Immature natural killer cell (primary cell): Measurements from ENCODE around the gene MED12L. TPM values are rescaled to one million over a fixed set of nuclear protein-coding genes. Genes with fewer than 3 reads are reported as not detected.
A peak's percentile ranks its signal among the peaks of the same experiment; 100 is the strongest.

Source experiments
- DNase-seq, 3 donors: peaks; one replicate each; pipeline ENCODE4 v3.0.0; 2022; ENCODE audit warnings: mixed read lengths in 1 of 3
- H3K27ac Mint-ChIP-seq, 6 donors: one replicate each; pipeline ENCODE4 v1.8.0; 2020; ENCODE audit warnings: mixed read lengths in 6 of 6, mild to moderate bottlenecking in 5 of 6, inconsistent platforms in 4 of 6, moderate library complexity in 3 of 6
- H3K27me3 Mint-ChIP-seq, 3 donors: one replicate each; pipeline ENCODE4 v1.8.0; 2020 to 2021; ENCODE audit warnings: low read depth in 3 of 3, mild to moderate bottlenecking in 3 of 3, mixed read lengths in 3 of 3, moderate library complexity in 3 of 3, inconsistent platforms in 1 of 3
- H3K36me3 Mint-ChIP-seq, 3 donors: one replicate each; pipeline ENCODE4 v1.8.0; 2020; ENCODE audit warnings: mixed read lengths in 3 of 3, inconsistent platforms in 2 of 3, mild to moderate bottlenecking in 2 of 3
- H3K4me1 Mint-ChIP-seq, 2 donors: one replicate each; pipeline ENCODE4 v1.8.0; 2020; ENCODE audit warnings: inconsistent platforms in 2 of 2, mild to moderate bottlenecking in 2 of 2, mixed read lengths in 2 of 2, moderate library complexity in 1 of 2
- H3K4me3 Mint-ChIP-seq, 5 donors: one replicate each; pipeline ENCODE4 v1.8.0; 2020; ENCODE audit warnings: mild to moderate bottlenecking in 5 of 5, mixed read lengths in 5 of 5, inconsistent platforms in 3 of 5, moderate library complexity in 3 of 5
- H3K9me3 Mint-ChIP-seq, 6 donors: one replicate each; pipeline ENCODE4 v1.8.0; 2020; ENCODE audit warnings: mild to moderate bottlenecking in 6 of 6, mixed read lengths in 6 of 6, inconsistent platforms in 4 of 6, moderate library complexity in 3 of 6
- polyA plus RNA-seq, 3 donors: library from polyadenylated mRNA; unstranded; fragments of 300-500 nt; fragmentation: Illumina TruSeq; gene quantifications; one replicate each; pipeline ENCODE4 v1.2.3, GENCODE V29; 2021

MED12L gene
- polyA plus RNA-seq, 3 donors from 2014 or later: 0.18 TPM; not detected in 2

GRCh38 chr3:151183265-151183671 is 97.8 kb downstream of the MED12L start:
- no peaks in the 10 kb centered on the region for H3K9me3 Mint-ChIP-seq
- H3K4me3 Mint-ChIP-seq: peak overlapping the region; percentile 16 to 61 (median 21)
- H3K27ac Mint-ChIP-seq: peak overlapping the region; percentile 2 to 81 (median 46)
- H3K4me1 Mint-ChIP-seq: peaks cover 12 to 14% of the 10 kb centered on the region in 2 donors
- no peaks in the 10 kb centered on the region for H3K36me3 Mint-ChIP-seq
- H3K27me3 Mint-ChIP-seq: no peaks in the 10 kb centered on the region
- no peak for DNase-seq

GRCh38 chr3:151191095-151191494 is 105.6 kb downstream of the MED12L start:
- H3K27me3 Mint-ChIP-seq: peaks cover 0 to 5% (median 3%) of the 10 kb centered on the region in 3 donors
- no peaks in the 10 kb centered on the region for H3K4me1 Mint-ChIP-seq
- no peak for DNase-seq
- H3K36me3 Mint-ChIP-seq: peaks cover 0 to 8% (median 3%) of the 10 kb centered on the region in 3 donors
- no peak overlapping the region for H3K4me3 Mint-ChIP-seq
- H3K27ac Mint-ChIP-seq: no peak overlapping the region
- no peaks in the 10 kb centered on the region for H3K9me3 Mint-ChIP-seq

- no peak for DNase-seq
- Mint-ChIP-seq H3K27ac (no peak overlapping the region), H3K27me3 (peaks cover 0 to 5% (median 3%) of the 10 kb centered on the region in 3 donors), H3K4me3 (no peak overlapping the region), H3K36me3 (peaks cover 0 to 8% (median 3%) of the 10 kb centered on the region in 3 donors), H3K9me3 (no peaks in the 10 kb centered on the region), H3K4me1 (no peaks in the 10 kb centered on the region)
These were observed 107.1 kb downstream of the MED12L start for GRCh38 chr3:151192545-151192944.

- Mint-ChIP-seq H3K9me3 (no peaks in the 10 kb centered on the region), H3K27ac (no peak overlapping the region), H3K4me3 (no peak overlapping the region), H3K36me3 (peaks cover 3 to 11% (median 4%) of the 10 kb centered on the region in 3 donors), H3K4me1 (peaks cover 23 to 25% of the 10 kb centered on the region in 2 donors), H3K27me3 (peaks cover 0 to 2% (median 2%) of the 10 kb centered on the region in 3 donors)
- no peak for DNase-seq
These were observed 110.4 kb downstream of the MED12L start for GRCh38 chr3:151195826-151196225.

DNA sequence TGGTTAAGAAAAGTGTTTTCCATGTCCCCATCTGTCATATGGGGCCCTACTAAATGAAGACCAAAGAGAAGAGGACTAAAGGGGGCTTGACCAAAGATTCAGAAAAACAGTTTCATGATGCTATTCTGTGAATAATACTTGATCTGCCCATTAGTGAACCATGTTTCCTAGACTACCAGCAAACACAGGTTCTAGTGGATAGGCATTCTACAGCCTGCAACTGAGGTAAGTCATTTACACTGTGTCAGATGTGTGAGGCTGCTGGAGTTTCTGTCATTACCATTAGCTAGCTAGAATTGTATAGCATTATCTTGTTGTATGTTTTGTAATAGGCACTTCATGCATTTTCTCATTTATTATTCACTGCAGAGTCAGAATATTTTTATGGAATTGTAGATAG is 111.0 kb downstream of the MED12L start:
- Mint-ChIP-seq H3K27me3 (peaks cover 0 to 5% (median 2%) of the 10 kb centered on the region in 3 donors), H3K4me3 (no peak overlapping the region)

DNA sequence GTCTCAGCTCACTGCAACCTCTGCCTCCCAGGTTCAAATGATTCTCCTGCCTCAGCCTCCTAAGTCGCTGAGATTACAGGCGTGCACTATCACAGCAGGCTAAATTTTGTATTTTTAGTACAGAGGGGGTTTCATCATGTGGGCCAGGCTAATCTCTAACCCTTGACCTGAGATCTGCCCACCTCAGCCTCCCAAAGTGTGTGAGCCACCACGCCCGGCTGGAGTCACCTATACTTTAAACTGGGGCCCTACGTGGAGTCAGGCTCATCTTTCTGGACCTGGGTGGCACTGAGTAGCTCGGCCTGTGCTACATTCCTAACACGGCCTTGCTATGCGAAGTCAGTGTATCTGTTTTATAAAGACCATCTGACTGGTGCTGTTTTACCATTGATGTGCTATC is 111.8 kb downstream of the MED12L start:
- Mint-ChIP-seq H3K27me3 (peaks cover 0 to 5% (median 3%) of the 10 kb centered on the region in 3 donors), H3K36me3 (peaks cover 3 to 11% (median 4%) of the 10 kb centered on the region in 3 donors), H3K9me3 (no peaks in the 10 kb centered on the region), H3K4me1 (peaks cover 35 to 37% of the 10 kb centered on the region in 2 donors), H3K27ac (no peak overlapping the region), H3K4me3 (no peak overlapping the region)
- DNase-seq: no peak

More for the DNA sequence above, 111.0 kb downstream of the MED12L start:
- no peak for DNase-seq
- Mint-ChIP-seq H3K4me1 (peaks cover 29 to 31% of the 10 kb centered on the region in 2 donors), H3K27ac (no peak overlapping the region), H3K9me3 (no peaks in the 10 kb centered on the region), H3K36me3 (peaks cover 3 to 11% (median 4%) of the 10 kb centered on the region in 3 donors)

DNA sequence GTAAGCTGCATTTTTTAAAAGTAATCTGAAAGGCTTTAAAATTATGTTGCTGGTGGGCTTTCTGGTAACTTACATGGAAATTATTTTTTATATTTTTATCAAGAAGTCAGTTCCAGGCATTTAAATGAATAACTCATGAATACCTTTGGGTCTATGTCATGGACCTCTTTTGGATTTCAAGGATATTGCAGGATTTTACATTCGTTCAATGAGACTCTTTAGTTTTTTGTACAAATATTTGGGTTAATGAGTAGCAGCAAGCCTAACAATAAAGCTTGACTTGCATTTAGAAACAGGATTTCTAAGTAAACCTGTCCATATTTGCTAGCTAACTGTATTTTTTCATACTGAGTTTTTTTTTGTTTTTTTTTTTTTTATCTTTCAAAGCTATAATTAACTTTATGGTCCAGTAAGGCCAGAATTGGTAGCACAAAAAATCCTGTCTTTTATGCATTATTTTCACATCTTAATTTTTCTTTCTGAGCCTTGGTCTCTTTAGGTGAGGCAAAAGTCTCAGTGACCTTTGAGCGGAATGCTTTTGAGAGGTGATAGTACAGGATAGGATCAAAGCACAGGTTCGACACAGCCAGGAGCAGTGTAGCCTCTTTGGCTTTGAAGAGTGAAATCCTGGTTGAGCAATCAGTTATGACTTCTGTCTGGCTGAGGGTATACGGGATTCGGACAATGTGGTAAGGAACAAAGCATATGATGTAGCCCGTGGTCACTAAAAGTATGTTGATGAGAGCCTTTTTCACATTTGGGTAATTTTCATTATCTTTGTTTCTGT is 112.7 kb downstream of the MED12L start:
- H3K4me1 Mint-ChIP-seq: peaks cover 43 to 46% of the 10 kb centered on the region in 2 donors
- no peak overlapping the region for H3K4me3 Mint-ChIP-seq
- no peak for DNase-seq
- H3K27ac Mint-ChIP-seq: no peak overlapping the region
- peaks cover 0 to 8% (median 5%) of the 10 kb centered on the region in 3 donors for H3K27me3 Mint-ChIP-seq
- peaks cover 3 to 11% (median 4%) of the 10 kb centered on the region in 3 donors for H3K36me3 Mint-ChIP-seq
- no peaks in the 10 kb centered on the region for H3K9me3 Mint-ChIP-seq

DNA sequence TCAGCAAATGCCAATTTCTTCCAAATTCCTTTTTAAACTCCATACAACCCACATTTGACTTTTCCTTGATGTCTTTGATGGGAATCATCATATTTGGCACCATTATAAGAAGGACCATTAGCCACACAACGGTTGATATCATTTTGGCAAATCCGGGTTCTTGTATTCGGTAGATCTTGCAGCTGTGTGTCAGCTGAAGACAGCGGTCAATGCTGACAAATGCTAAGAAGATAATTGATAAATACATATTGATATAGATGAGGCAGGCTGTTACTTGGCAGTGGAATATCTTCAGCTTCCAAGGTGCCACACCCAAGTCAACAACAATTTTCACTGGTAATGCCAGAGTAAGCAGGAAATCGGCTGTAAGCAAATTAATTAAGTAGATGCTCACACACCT is 113.4 kb downstream of the MED12L start:
- Mint-ChIP-seq H3K9me3 (no peaks in the 10 kb centered on the region), H3K36me3 (peaks cover 3 to 8% (median 4%) of the 10 kb centered on the region in 3 donors), H3K27me3 (peaks cover 0 to 8% (median 5%) of the 10 kb centered on the region in 3 donors), H3K4me3 (peak overlapping the region in 1 of 5 donors; percentile 77), H3K4me1 (peaks cover 48 to 53% of the 10 kb centered on the region in 2 donors), H3K27ac (peak overlapping the region in 4 of 6 donors; percentile 3 to 98 (median 50))
- no peak for DNase-seq

GRCh38 chr3:151199554-151200438 is 114.3 kb downstream of the MED12L start:
- peaks cover 57 to 62% of the 10 kb centered on the region in 2 donors for H3K4me1 Mint-ChIP-seq
- H3K27me3 Mint-ChIP-seq: peaks cover 0 to 8% (median 5%) of the 10 kb centered on the region in 3 donors
- H3K9me3 Mint-ChIP-seq: no peaks in the 10 kb centered on the region
- H3K36me3 Mint-ChIP-seq: peaks cover 0 to 8% (median 3%) of the 10 kb centered on the region in 3 donors
- peak overlapping the region; percentile 35 to 77 (median 74) for H3K4me3 Mint-ChIP-seq
- peak overlapping the region; percentile 77 to 98 (median 88) for H3K27ac Mint-ChIP-seq
- no peak for DNase-seq

DNA sequence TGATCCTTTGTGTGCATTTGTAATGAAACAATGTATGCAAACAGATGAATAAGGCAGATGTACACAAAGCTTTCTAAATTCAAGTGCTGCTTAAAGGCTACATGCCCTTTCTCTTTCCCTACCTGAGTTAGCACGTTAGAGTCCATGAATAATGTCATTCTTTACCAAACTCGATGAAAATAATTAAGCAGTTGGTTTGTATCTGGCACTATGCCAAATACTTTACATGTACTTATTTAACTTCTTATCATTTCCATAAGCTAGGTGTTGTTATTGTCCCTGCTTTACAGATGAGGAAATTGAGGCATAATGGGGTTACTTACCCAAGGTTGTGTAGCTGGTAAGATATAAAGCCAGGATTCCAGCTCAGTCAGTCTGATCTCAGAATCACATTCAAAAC is 115.1 kb downstream of the MED12L start:
- peak in 1 of 3 donors; percentile 18 for DNase-seq
- Mint-ChIP-seq H3K4me1 (peaks cover 60 to 68% of the 10 kb centered on the region in 2 donors), H3K9me3 (no peaks in the 10 kb centered on the region), H3K4me3 (peak overlapping the region in 4 of 5 donors; percentile 13 to 77 (median 34)), H3K36me3 (peaks cover 0 to 8% (median 3%) of the 10 kb centered on the region in 3 donors), H3K27me3 (peaks cover 0 to 10% (median 5%) of the 10 kb centered on the region in 3 donors), H3K27ac (peak overlapping the region in 5 of 6 donors; percentile 4 to 92 (median 86))

GRCh38 chr3:151201051-151201730 is 115.7 kb downstream of the MED12L start:
- no peaks in the 10 kb centered on the region for H3K9me3 Mint-ChIP-seq
- peak overlapping the region; percentile 13 to 77 (median 47) for H3K4me3 Mint-ChIP-seq
- peaks cover 0 to 10% (median 5%) of the 10 kb centered on the region in 3 donors for H3K27me3 Mint-ChIP-seq
- peaks cover 60 to 68% of the 10 kb centered on the region in 2 donors for H3K4me1 Mint-ChIP-seq
- peaks cover 0 to 8% (median 3%) of the 10 kb centered on the region in 3 donors for H3K36me3 Mint-ChIP-seq
- peak overlapping the region; percentile 21 to 92 (median 47) for H3K27ac Mint-ChIP-seq
- DNase-seq: no peak

DNA sequence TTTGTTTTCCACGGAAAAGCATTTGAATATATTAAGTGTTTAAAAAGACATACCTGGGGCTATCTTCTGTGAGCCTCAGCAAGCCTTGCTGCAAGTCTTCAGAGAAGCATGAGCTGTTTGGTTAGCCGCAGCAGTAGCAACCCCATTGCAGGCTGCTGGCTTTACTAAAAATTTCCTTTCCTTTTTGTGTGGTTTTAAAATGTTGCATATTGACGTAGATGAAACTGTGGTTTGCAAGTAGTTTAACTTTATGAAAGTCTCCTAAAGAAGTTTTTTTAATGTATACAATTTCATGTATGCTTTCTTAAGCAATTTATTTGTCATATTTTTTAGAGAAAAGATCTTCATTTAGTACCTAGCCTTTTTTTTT is 117.6 kb downstream of the MED12L start, which contains the start of gene GPR171:
GPR171 (minus strand) TSS at position 166 of the 370 bp plus-strand sequence. CDS start 3,830 bp downstream, outside the sequence.
- Mint-ChIP-seq H3K36me3 (peaks cover 0 to 13% (median 3%) of the 10 kb centered on the region in 3 donors), H3K27me3 (peaks cover 0 to 10% (median 5%) of the 10 kb centered on the region in 3 donors), H3K27ac (peak within 1 kb of the TSS; percentile 86 to 96 (median 92)), H3K9me3 (no peaks in the 10 kb centered on the region), H3K4me3 (peak within 1 kb of the TSS; percentile 39 to 82 (median 67)), H3K4me1 (peaks cover 66 to 68% of the 10 kb centered on the region in 2 donors)
- DNase-seq: peak; percentile 68 to 79 (median 68)
